Hepatocyte (in vitro differentiated cells): ENCODE data around the gene TMEM132A. TPM values are rescaled to one million over a fixed set of nuclear protein-coding genes. Genes with fewer than 3 reads are reported as not detected.

Source experiments
- DNase-seq: peaks from one replicate; pipeline ENCODE4 v3.0.0-alpha.2; 2016; ENCODE audit warnings: low spot score
- H2AFZ ChIP-seq: fragments of 200-600 bp; sonication (generic); 2 replicates; pipeline ENCODE4 v1.6.0; 2016; ENCODE audit warnings: antibody characterized with exemption, mild to moderate bottlenecking
- H3K27ac ChIP-seq: fragments of 200-600 bp; sonication (generic); 2 replicates; pipeline ENCODE4 v1.5.1; 2016; ENCODE audit warnings: mild to moderate bottlenecking
- H3K27me3 ChIP-seq: fragments of 200-600 bp; sonication (generic); 2 replicates; pipeline ENCODE4 v1.6.1; 2016
- H3K36me3 ChIP-seq: fragments of 200-600 bp; sonication (generic); replicated peaks from 2 replicates; pipeline ENCODE4 v1.5.1; 2016; ENCODE audit warnings: low read depth; ENCODE audit not compliant: insufficient read depth
- H3K4me1 ChIP-seq: fragments of 200-600 bp; sonication (generic); 2 replicates; pipeline ENCODE4 v1.5.1; 2016; ENCODE audit warnings: mild to moderate bottlenecking, moderate library complexity; ENCODE audit not compliant: insufficient read depth
- H3K4me2 ChIP-seq: fragments of 200-600 bp; sonication (generic); 2 replicates; pipeline ENCODE4 v1.6.0; 2016
- H3K4me3 ChIP-seq: fragments of 200-600 bp; sonication (generic); 2 replicates; pipeline ENCODE4 v1.5.1; 2016; ENCODE audit warnings: mild to moderate bottlenecking
- H3K79me2 ChIP-seq: fragments of 200-600 bp; sonication (generic); 2 replicates; pipeline ENCODE4 v1.6.0; 2017; ENCODE audit warnings: mild to moderate bottlenecking
- H3K9me2 ChIP-seq: fragments of 200-600 bp; sonication (generic); replicated peaks from 2 replicates; pipeline ENCODE4 v1.6.0; 2017; ENCODE audit warnings: mild to moderate bottlenecking; ENCODE audit not compliant: insufficient read depth
- H3K9me3 ChIP-seq: fragments of 200-600 bp; sonication (generic); 2 replicates; pipeline ENCODE4 v1.5.1; 2016; ENCODE audit warnings: low read depth, mild to moderate bottlenecking
- H4K20me1 ChIP-seq: fragments of 200-600 bp; sonication (generic); 2 replicates; pipeline ENCODE4 v1.6.0; 2016; ENCODE audit warnings: mild to moderate bottlenecking; ENCODE audit not compliant: insufficient read depth, poor library complexity, severe bottlenecking
- EZH2 ChIP-seq: fragments of 200-600 bp; sonication (generic); IDR thresholded peaks from 2 replicates; pipeline ENCODE4 v1.6.1; 2016; ENCODE audit warnings: antibody characterized with exemption, mild to moderate bottlenecking, borderline replicate concordance
- EZH2phosphoT487 ChIP-seq: fragments of 200-600 bp; sonication (generic); IDR thresholded peaks from one replicate; pipeline ENCODE4 v1.6.1; 2018; ENCODE audit warnings: antibody characterized with exemption, mild to moderate bottlenecking, low read depth, moderate library complexity; ENCODE audit not compliant: unreplicated experiment, severe bottlenecking
- WGBS: methylation state at CpG from one replicate; pipeline ENCODE4 v1.1.6; 2016; ENCODE audit warnings: low lambda C conversion rate; ENCODE audit errors: missing lambda C conversion rate; 5-methylcytosine and 5-hydroxymethylcytosine counted together
- polyA plus RNA-seq: library from polyadenylated mRNA; unstranded; fragments of >200 nt; fragmentation: Nextera tagmentation; extraction: Ambion mirVana; gene quantifications from 2 replicates; pipeline ENCODE4 v1.2.1, GENCODE V29; 2016
- total RNA-seq: library from RNA; depleted of rRNA; stranded (reverse); fragments of >200 nt; gene quantifications from 2 replicates; pipeline ENCODE4 v1.2.3, GENCODE V29; 2014
- TF ChIP-seq, protein P1 (sequence below): fragments of 200-600 bp; sonication (generic); IDR thresholded peaks from 2 replicates; pipeline ENCODE4 v1.5.1; 2016; ENCODE audit warnings: antibody characterized with exemption, mild to moderate bottlenecking; ENCODE audit not compliant: poor library complexity

Gene TMEM132A
- total and polyA plus RNA-seq, 2 experiments from 2014 or later = 44.3 to 98.7 TPM

DNA sequence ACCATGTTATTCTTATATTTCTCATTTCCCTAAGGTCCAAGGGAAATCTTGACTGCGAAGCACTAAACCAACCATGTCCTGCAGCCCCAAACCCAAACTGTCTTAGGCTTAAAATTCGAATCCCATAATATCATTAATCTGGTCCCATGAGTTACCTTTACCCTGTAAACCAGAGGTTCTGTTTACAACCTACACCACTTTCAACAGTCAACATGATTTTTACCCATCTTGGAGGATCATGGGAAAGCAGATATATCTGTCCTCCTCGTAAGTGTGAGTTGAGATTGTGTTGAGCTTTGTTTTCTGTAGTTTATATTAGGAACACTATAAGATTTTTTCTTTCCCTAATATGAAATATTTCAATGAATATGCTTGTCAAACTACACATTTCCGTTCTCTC, 24.3 kb upstream of the TMEM132A start:
- TF ChIP-seq EZH2 (no peak), EZH2phosphoT487 (no peak)
- TF ChIP-seq, protein P1, sequence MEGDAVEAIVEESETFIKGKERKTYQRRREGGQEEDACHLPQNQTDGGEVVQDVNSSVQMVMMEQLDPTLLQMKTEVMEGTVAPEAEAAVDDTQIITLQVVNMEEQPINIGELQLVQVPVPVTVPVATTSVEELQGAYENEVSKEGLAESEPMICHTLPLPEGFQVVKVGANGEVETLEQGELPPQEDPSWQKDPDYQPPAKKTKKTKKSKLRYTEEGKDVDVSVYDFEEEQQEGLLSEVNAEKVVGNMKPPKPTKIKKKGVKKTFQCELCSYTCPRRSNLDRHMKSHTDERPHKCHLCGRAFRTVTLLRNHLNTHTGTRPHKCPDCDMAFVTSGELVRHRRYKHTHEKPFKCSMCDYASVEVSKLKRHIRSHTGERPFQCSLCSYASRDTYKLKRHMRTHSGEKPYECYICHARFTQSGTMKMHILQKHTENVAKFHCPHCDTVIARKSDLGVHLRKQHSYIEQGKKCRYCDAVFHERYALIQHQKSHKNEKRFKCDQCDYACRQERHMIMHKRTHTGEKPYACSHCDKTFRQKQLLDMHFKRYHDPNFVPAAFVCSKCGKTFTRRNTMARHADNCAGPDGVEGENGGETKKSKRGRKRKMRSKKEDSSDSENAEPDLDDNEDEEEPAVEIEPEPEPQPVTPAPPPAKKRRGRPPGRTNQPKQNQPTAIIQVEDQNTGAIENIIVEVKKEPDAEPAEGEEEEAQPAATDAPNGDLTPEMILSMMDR = no peak
- Histone ChIP-seq H3K9me3 (no peaks in the 10 kb centered on the region), H3K27me3 (no peaks in the 10 kb centered on the region), H2AFZ (no peak overlapping the region), H3K4me3 (no peak overlapping the region), H3K9me2 (no peaks in the 10 kb centered on the region), H3K79me2 (peaks cover 27% of the 10 kb centered on the region), H3K36me3 (no peaks in the 10 kb centered on the region), H4K20me1 (peaks cover 12% of the 10 kb centered on the region), H3K4me2 (no peak overlapping the region), H3K27ac (no peak overlapping the region), H3K4me1 (peaks cover 8% of the 10 kb centered on the region)
- WGBS = 92% methylated on average over 4 of the region's 4 CpGs
- DNase-seq = no peak

DNA sequence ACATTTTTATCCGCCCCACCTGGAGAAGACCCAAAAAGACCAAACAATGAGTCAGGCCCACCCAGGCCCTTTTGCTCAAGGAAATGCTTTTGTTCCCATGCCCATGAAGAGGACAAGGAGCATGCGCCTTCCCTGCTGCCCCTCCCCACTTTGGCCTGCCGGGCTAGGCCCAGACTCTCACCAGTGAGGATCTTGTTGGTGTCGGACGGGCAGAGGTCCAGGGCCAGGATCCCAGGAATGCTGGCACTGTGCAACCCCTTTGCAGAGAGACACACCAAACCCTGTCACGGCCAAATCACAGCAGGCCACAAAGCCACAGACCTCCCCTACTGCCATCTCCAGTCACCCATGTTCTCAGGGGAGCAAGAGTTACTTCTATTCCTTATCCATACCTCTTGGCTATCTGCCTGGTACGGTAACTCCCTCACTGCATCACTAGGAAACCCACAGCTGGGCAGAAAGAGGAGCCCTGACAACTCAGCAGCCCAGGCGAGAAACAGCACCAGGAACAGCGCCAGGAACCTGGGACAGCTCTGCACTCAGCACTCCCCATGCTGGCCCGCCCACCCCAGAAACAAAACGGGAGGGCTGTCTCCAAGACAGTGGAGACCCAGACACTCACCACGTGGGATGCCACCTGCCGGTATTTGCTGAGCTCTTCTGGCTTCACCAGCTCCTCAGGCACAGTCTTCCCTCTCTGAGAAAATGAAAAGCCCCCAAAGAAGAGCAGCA, 23.4 kb upstream of the TMEM132A start:
- H3K4me2 ChIP-seq = no peak overlapping the region
- no peak overlapping the region for H3K4me3 ChIP-seq
- H3K27ac ChIP-seq = no peak overlapping the region
- no peaks in the 10 kb centered on the region for H3K9me2 ChIP-seq
- H3K4me1 ChIP-seq = peaks cover 14% of the 10 kb centered on the region
- no peaks in the 10 kb centered on the region for H3K9me3 ChIP-seq
- peaks cover 16% of the 10 kb centered on the region for H4K20me1 ChIP-seq
- peaks cover 35% of the 10 kb centered on the region for H3K79me2 ChIP-seq
- H3K27me3 ChIP-seq = no peaks in the 10 kb centered on the region
- no peak for DNase-seq
- WGBS = 93% methylated on average over 13 of the region's 13 CpGs
- H3K36me3 ChIP-seq = no peaks in the 10 kb centered on the region
- TF ChIP-seq EZH2phosphoT487 (no peak), EZH2 (no peak)
- TF ChIP-seq, protein P1 = no peak
- no peak overlapping the region for H2AFZ ChIP-seq

DNA sequence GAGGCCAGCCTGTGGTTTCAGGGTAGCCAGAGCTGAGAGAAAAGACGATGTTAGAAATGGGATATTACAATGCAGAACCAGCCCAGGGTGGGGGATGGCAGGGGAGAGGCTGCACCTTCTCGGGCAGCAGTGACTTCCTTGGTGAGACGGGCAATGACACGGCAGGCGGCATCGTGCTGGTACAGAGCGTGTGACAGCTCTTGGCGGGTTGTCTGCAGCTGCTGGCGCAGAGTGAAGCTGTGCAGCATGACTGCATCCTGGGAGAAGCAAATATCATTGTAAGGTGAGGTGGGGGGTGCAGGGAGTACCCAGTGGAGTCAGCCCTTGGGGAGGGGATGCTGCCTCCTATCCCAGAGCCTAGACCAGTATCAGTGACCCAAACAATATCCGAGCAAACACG, 21.6 kb upstream of the TMEM132A start:
- 99% methylated on average over 11 of the region's 11 CpGs for WGBS
- Histone ChIP-seq H3K4me1 (peaks cover 14% of the 10 kb centered on the region), H3K4me2 (no peak overlapping the region), H3K27ac (no peak overlapping the region), H3K9me3 (no peaks in the 10 kb centered on the region), H3K79me2 (peaks cover 37% of the 10 kb centered on the region), H3K4me3 (no peak overlapping the region), H4K20me1 (peaks cover 16% of the 10 kb centered on the region), H3K9me2 (no peaks in the 10 kb centered on the region), H2AFZ (no peak overlapping the region), H3K36me3 (no peaks in the 10 kb centered on the region), H3K27me3 (no peaks in the 10 kb centered on the region)
- no peak for DNase-seq
- TF ChIP-seq, protein P1 = no peak
- no peak for TF ChIP-seq EZH2
- TF ChIP-seq EZH2phosphoT487 = no peak
